ENCODE results near the gene SCN10A.

- TF ChIP-seq POLR2AphosphoS5 (IDR thresholded peaks at IDR 0.05) (no peak), CTCF (IDR thresholded peaks at IDR 0.05) (no peak)
These were observed 37.0 kb upstream of the SCN10A start for GRCh38 chr3:38853011-38853410.
